ENCODE results near the gene SLC7A8.

- TF ChIP-seq, protein P1, sequence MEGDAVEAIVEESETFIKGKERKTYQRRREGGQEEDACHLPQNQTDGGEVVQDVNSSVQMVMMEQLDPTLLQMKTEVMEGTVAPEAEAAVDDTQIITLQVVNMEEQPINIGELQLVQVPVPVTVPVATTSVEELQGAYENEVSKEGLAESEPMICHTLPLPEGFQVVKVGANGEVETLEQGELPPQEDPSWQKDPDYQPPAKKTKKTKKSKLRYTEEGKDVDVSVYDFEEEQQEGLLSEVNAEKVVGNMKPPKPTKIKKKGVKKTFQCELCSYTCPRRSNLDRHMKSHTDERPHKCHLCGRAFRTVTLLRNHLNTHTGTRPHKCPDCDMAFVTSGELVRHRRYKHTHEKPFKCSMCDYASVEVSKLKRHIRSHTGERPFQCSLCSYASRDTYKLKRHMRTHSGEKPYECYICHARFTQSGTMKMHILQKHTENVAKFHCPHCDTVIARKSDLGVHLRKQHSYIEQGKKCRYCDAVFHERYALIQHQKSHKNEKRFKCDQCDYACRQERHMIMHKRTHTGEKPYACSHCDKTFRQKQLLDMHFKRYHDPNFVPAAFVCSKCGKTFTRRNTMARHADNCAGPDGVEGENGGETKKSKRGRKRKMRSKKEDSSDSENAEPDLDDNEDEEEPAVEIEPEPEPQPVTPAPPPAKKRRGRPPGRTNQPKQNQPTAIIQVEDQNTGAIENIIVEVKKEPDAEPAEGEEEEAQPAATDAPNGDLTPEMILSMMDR (IDR thresholded peaks at IDR 0.05), result no peak
- no peak for TF ChIP-seq POLR2A (IDR thresholded peaks at IDR 0.05)
These were observed 346 bp downstream of the SLC7A8 start for GRCh38 chr14:23183158-23183470.

Data from thyroid gland (tissue), 4 donors.